HEK293T (cell line): ENCODE data around the gene KCNQ1OT1.

Experiments used
- BHLHE40 ChIP-seq: fragments of 450-650 bp; IDR thresholded peaks from 2 replicates; pipeline ENCODE4 v1.6.1; 2016; ENCODE audit warnings: mild to moderate bottlenecking, moderate library complexity, borderline replicate concordance
- CTBP1 ChIP-seq: fragments of 450-650 bp; IDR thresholded peaks from 2 replicates; pipeline ENCODE4 v1.6.1; 2016; ENCODE audit warnings: borderline replicate concordance
- FOXK2 ChIP-seq: fragments of 450-650 bp; IDR thresholded peaks from 2 replicates; pipeline ENCODE4 v1.6.1; 2016; ENCODE audit warnings: mild to moderate bottlenecking
- HDGF ChIP-seq: fragments of 450-650 bp; IDR thresholded peaks from 2 replicates; pipeline ENCODE4 v1.6.1; 2017; ENCODE audit warnings: antibody characterized with exemption, borderline replicate concordance
- NFRKB ChIP-seq: fragments of 450-650 bp; IDR thresholded peaks from 2 replicates; pipeline ENCODE4 v1.6.1; 2016; ENCODE audit warnings: mild to moderate bottlenecking, moderate library complexity
- SP1 ChIP-seq: fragments of 450-650 bp; IDR thresholded peaks from 2 replicates; pipeline ENCODE4 v1.6.1; 2017
- SUZ12 ChIP-seq: fragments of 450-650 bp; IDR thresholded peaks from 2 replicates; pipeline ENCODE4 v1.6.1; 2016; ENCODE audit warnings: mild to moderate bottlenecking
- ZNF384 ChIP-seq: fragments of 450-650 bp; IDR thresholded peaks from 2 replicates; pipeline ENCODE4 v1.6.1; 2016
- TF ChIP-seq, protein P1 (sequence below): fragments of 450-650 bp; IDR thresholded peaks from 2 replicates; pipeline ENCODE4 v1.6.1; 2016

DNA sequence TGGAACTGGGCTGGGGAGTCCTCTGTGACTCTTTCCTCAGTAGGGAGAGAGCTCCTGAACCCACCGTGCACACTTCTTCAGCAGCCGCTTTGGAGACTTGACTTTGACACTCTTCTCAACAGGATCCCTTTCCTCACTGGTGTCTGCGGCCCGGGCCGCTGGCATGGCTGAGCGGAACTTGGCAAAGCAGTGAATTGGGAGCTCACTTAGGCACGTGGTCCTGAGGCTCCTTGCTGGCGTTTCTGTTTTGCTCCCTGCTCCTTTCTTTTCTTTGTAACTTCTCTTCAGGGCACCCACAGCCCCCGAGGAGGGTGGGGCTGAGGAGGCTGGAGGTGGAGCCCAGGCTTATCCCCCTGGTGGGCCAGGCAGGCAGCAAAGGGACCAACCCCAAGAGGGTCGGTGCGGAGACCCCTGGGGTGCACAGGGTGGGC, 8.4 kb upstream of the KCNQ1OT1 start:
- TF ChIP-seq BHLHE40, result no peak
- TF ChIP-seq SUZ12, result no peak
- TF ChIP-seq NFRKB, result no peak
- no peak for TF ChIP-seq ZNF384
- TF ChIP-seq, protein P1, sequence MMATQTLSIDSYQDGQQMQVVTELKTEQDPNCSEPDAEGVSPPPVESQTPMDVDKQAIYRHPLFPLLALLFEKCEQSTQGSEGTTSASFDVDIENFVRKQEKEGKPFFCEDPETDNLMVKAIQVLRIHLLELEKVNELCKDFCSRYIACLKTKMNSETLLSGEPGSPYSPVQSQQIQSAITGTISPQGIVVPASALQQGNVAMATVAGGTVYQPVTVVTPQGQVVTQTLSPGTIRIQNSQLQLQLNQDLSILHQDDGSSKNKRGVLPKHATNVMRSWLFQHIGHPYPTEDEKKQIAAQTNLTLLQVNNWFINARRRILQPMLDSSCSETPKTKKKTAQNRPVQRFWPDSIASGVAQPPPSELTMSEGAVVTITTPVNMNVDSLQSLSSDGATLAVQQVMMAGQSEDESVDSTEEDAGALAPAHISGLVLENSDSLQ, result no peak
- no peak for TF ChIP-seq FOXK2
- no peak for TF ChIP-seq SP1
- TF ChIP-seq CTBP1, result no peak
- TF ChIP-seq HDGF, result no peak
